Measurements from ENCODE around the gene SRGAP3. TPM values are rescaled to one million over a fixed set of nuclear protein-coding genes. Genes with fewer than 3 reads are reported as not detected.

SRGAP3 gene
- total RNA-seq, 2 experiments from 2014 or later, result 2.8 to 3.2 TPM

- no peak overlapping the region for H3K4me3 Mint-ChIP-seq
- H3K36me3 Mint-ChIP-seq, result no peaks in the 10 kb centered on the region
- no peaks in the 10 kb centered on the region for H3K9me3 Mint-ChIP-seq (ENCODE audit: low read depth)
- ATAC-seq (no peak), DNase-seq (no peak)
- H3K4me1 Mint-ChIP-seq, result no peaks in the 10 kb centered on the region
- no peak overlapping the region for H3K27ac Mint-ChIP-seq
- H3K27me3 Mint-ChIP-seq, result no peaks in the 10 kb centered on the region
- CTCF ChIA-PET, result interaction anchor here (1.3 kb wide), 1 partner anchor 42 kb away, joined by 3 read pairs; no protein-coding TSS in a partner anchor
These were observed 124.7 kb downstream of the SRGAP3 start for GRCh38 chr3:9124730-9125129.

- ATAC-seq (no peak), DNase-seq (no peak)
- no peak overlapping the region for H3K27ac Mint-ChIP-seq
- H3K9me3 Mint-ChIP-seq (ENCODE audit: low read depth), result no peaks in the 10 kb centered on the region
- H3K4me3 Mint-ChIP-seq, result no peak overlapping the region
- CTCF ChIA-PET, result interaction anchor here (1.3 kb wide), 1 partner anchor 42 kb away, joined by 3 read pairs; no protein-coding TSS in a partner anchor
- no peaks in the 10 kb centered on the region for H3K27me3 Mint-ChIP-seq
- no peaks in the 10 kb centered on the region for H3K36me3 Mint-ChIP-seq
- peaks cover 5% of the 10 kb centered on the region for H3K4me1 Mint-ChIP-seq
These were observed 125.6 kb downstream of the SRGAP3 start for GRCh38 chr3:9123840-9124239.

GRCh38 chr3:9122732-9123364 lies 126.6 kb downstream of the SRGAP3 start:
- H3K36me3 Mint-ChIP-seq, result no peaks in the 10 kb centered on the region
- no peaks in the 10 kb centered on the region for H3K27me3 Mint-ChIP-seq
- no peak for ATAC-seq
- H3K4me1 Mint-ChIP-seq, result peaks cover 5% of the 10 kb centered on the region
- H3K27ac Mint-ChIP-seq, result no peak overlapping the region
- no peak for DNase-seq
- H3K9me3 Mint-ChIP-seq (ENCODE audit: low read depth), result no peaks in the 10 kb centered on the region
- no peak overlapping the region for H3K4me3 Mint-ChIP-seq
- CTCF ChIA-PET, result no interaction called here

- DNase-seq (no peak), ATAC-seq (no peak)
- Mint-ChIP-seq H3K9me3 (ENCODE audit: low read depth) (no peaks in the 10 kb centered on the region), H3K27me3 (no peaks in the 10 kb centered on the region), H3K4me1 (peaks cover 5% of the 10 kb centered on the region), H3K36me3 (no peaks in the 10 kb centered on the region), H3K4me3 (no peak overlapping the region), H3K27ac (no peak overlapping the region)
- CTCF ChIA-PET, result no interaction called here
These were observed 128.0 kb downstream of the SRGAP3 start for GRCh38 chr3:9121366-9122001.

DNA sequence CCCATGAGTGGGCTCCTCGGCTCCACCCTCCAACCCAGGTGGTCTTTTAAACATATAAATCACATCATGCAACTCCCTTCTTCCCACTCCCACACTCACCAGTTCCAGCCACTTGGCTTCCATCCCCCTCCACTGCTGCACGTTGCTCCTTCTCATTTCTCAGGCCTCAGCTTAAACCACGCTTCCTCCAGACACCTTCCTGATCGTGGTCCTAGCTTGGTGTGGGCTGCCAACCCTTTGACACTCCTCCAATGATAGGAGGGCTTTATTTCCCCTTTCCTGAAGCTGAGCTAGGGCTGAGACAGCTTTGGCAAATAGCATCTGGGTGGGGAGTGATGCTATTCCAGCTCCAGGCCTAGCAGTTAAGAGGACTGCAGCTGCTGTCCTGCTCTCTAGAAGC lies 130.1 kb downstream of the SRGAP3 start:
- H3K9me3 Mint-ChIP-seq (ENCODE audit: low read depth), result no peaks in the 10 kb centered on the region
- peaks cover 5% of the 10 kb centered on the region for H3K27me3 Mint-ChIP-seq
- CTCF ChIA-PET, result no interaction called here
- peaks cover 5% of the 10 kb centered on the region for H3K4me1 Mint-ChIP-seq
- H3K27ac Mint-ChIP-seq, result no peak overlapping the region
- DNase-seq (no peak), ATAC-seq (no peak)
- H3K36me3 Mint-ChIP-seq, result no peaks in the 10 kb centered on the region
- no peak overlapping the region for H3K4me3 Mint-ChIP-seq

DNA sequence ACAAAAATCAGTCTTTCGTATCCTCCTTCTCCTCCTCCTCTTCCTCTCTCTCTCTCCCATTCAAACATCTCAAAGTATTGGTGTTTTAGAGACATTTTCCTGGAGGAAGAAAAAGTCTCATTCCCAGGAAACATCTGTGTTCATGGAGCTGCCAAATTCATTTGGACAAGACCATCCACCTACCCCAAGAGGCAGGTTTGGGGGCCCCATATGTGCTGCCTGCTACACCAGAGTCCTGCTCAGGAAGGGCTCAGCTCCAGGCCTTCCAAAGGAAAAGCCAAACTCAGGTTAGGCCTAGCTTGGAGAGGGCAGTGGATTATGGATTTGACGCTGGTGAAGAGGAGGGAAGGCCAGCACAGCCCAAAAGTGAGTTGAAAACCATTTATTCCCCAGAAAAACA lies 131.2 kb downstream of the SRGAP3 start:
- no peaks in the 10 kb centered on the region for H3K36me3 Mint-ChIP-seq
- DNase-seq (no peak), ATAC-seq (no peak)
- no peaks in the 10 kb centered on the region for H3K9me3 Mint-ChIP-seq (ENCODE audit: low read depth)
- H3K27ac Mint-ChIP-seq, result no peak overlapping the region
- CTCF ChIA-PET, result no interaction called here
- no peak overlapping the region for H3K4me3 Mint-ChIP-seq
- H3K27me3 Mint-ChIP-seq, result peaks cover 5% of the 10 kb centered on the region
- H3K4me1 Mint-ChIP-seq, result peaks cover 5% of the 10 kb centered on the region

GRCh38 chr3:9117220-9117619 lies 132.2 kb downstream of the SRGAP3 start:
- peaks cover 5% of the 10 kb centered on the region for H3K4me1 Mint-ChIP-seq
- no peak overlapping the region for H3K27ac Mint-ChIP-seq
- no peak overlapping the region for H3K4me3 Mint-ChIP-seq
- CTCF ChIA-PET, result interaction anchor here (1.1 kb wide), 1 partner anchor 185 kb away, joined by 3 read pairs; no protein-coding TSS in a partner anchor
- no peaks in the 10 kb centered on the region for H3K9me3 Mint-ChIP-seq (ENCODE audit: low read depth)
- H3K27me3 Mint-ChIP-seq, result peaks cover 5% of the 10 kb centered on the region
- DNase-seq (no peak), ATAC-seq (no peak)
- H3K36me3 Mint-ChIP-seq, result no peaks in the 10 kb centered on the region

DNA sequence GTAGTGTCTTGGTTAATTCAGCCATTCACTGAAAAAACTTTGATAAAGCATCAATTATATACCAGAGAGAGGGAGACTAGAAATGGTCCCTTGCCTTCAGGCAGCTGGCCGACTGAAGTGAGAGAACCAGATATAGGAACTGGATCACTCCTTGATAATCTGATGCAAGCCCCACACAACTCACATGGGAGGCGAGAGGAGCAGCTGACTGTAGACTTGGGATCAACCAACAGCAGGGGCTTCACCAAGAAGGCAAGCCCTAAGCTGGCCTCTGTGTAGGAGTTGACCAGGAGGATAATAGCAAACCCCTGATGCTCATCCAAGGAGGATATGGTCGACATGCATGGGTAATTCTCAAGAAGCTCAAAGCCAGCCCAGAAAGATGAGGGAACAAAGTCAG lies 133.1 kb downstream of the SRGAP3 start:
- CTCF ChIA-PET, result interaction anchor here (1.1 kb wide), 1 partner anchor 186 kb away, joined by 3 read pairs; no protein-coding TSS in a partner anchor

GRCh38 chr3:9115336-9115735 lies 134.1 kb downstream of the SRGAP3 start:
- no peak for ATAC-seq

More for the DNA sequence above, 133.1 kb downstream of the SRGAP3 start:
- no peak overlapping the region for H3K27ac Mint-ChIP-seq
- no peak overlapping the region for H3K4me3 Mint-ChIP-seq
- peaks cover 5% of the 10 kb centered on the region for H3K4me1 Mint-ChIP-seq
- DNase-seq (no peak), ATAC-seq (no peak)
- H3K36me3 Mint-ChIP-seq, result no peaks in the 10 kb centered on the region
- H3K27me3 Mint-ChIP-seq, result peaks cover 5% of the 10 kb centered on the region
- H3K9me3 Mint-ChIP-seq (ENCODE audit: low read depth), result no peaks in the 10 kb centered on the region

GRCh38 chr3:9113040-9113439 lies 136.4 kb downstream of the SRGAP3 start:
- H3K27me3 Mint-ChIP-seq, result peaks cover 5% of the 10 kb centered on the region
- CTCF ChIA-PET, result no interaction called here

More at GRCh38 chr3:9115336-9115735, 134.1 kb downstream of the SRGAP3 start:
- H3K4me3 Mint-ChIP-seq, result no peak overlapping the region
- peaks cover 5% of the 10 kb centered on the region for H3K4me1 Mint-ChIP-seq
- H3K27ac Mint-ChIP-seq, result no peak overlapping the region
- H3K36me3 Mint-ChIP-seq, result no peaks in the 10 kb centered on the region
- H3K27me3 Mint-ChIP-seq, result peaks cover 5% of the 10 kb centered on the region
- CTCF ChIA-PET, result no interaction called here
- H3K9me3 Mint-ChIP-seq (ENCODE audit: low read depth), result no peaks in the 10 kb centered on the region
- no peak for DNase-seq

GRCh38 chr3:9111866-9112265 lies 137.6 kb downstream of the SRGAP3 start:
- no peak for ATAC-seq
- CTCF ChIA-PET, result no interaction called here
- no peaks in the 10 kb centered on the region for H3K4me1 Mint-ChIP-seq
- no peak overlapping the region for H3K27ac Mint-ChIP-seq
- no peak overlapping the region for H3K4me3 Mint-ChIP-seq
- peaks cover 5% of the 10 kb centered on the region for H3K27me3 Mint-ChIP-seq
- no peaks in the 10 kb centered on the region for H3K9me3 Mint-ChIP-seq (ENCODE audit: low read depth)
- no peaks in the 10 kb centered on the region for H3K36me3 Mint-ChIP-seq
- DNase-seq, result no peak

More at GRCh38 chr3:9113040-9113439, 136.4 kb downstream of the SRGAP3 start:
- Mint-ChIP-seq H3K9me3 (ENCODE audit: low read depth) (no peaks in the 10 kb centered on the region), H3K27ac (no peak overlapping the region), H3K4me3 (no peak overlapping the region), H3K4me1 (no peaks in the 10 kb centered on the region), H3K36me3 (no peaks in the 10 kb centered on the region)
- DNase-seq (no peak), ATAC-seq (no peak)

DNA sequence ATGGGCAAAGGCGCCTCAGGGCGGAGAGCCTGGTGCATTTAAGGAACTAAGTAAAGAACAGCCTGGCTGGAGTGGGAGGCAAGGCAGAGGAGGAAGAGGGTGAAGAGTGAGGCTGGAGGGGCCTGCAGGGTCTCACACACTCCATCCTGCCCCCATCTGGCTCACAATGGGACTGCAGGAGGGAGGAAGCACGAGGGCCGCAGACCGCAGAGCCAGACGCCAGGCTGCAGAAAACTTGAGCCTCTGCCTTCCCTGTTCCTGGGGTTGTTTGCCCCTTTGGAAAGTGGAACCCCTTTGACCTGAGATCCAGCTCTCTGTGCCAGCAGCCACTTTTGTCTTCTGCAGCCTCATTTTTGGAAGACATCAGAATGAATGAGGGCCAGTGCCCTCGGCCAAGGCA lies 138.0 kb downstream of the SRGAP3 start:
- Mint-ChIP-seq H3K4me3 (no peak overlapping the region), H3K36me3 (no peaks in the 10 kb centered on the region), H3K4me1 (no peaks in the 10 kb centered on the region), H3K27ac (no peak overlapping the region), H3K27me3 (peaks cover 5% of the 10 kb centered on the region), H3K9me3 (ENCODE audit: low read depth) (no peaks in the 10 kb centered on the region)
- no peak for DNase-seq
- CTCF ChIA-PET, result no interaction called here
- no peak for ATAC-seq

DNA sequence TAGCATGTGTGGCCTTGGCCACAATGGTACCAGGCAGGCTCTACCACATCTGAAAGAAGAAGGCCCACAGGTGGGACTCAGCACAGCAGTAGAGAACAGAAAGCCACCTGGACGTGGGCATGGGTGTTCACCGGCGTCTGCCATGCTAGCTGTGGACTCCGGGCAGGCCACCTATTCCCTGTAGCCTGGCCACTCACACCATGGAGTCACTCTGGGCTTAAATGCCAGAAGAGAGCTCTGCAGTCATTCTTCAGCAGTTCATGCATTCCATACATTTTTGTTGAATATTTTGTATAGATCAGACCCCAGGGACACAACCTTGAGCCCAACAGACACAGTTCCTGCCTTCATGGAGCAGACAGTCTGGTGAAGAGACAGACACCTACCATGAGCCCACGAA lies 138.6 kb downstream of the SRGAP3 start:
- no peaks in the 10 kb centered on the region for H3K9me3 Mint-ChIP-seq (ENCODE audit: low read depth)
- DNase-seq, result no peak
- CTCF ChIA-PET, result no interaction called here
- no peaks in the 10 kb centered on the region for H3K36me3 Mint-ChIP-seq
- ATAC-seq, result no peak
- no peaks in the 10 kb centered on the region for H3K4me1 Mint-ChIP-seq
- no peak overlapping the region for H3K27ac Mint-ChIP-seq
- no peak overlapping the region for H3K4me3 Mint-ChIP-seq
- H3K27me3 Mint-ChIP-seq, result peaks cover 2% of the 10 kb centered on the region

DNA sequence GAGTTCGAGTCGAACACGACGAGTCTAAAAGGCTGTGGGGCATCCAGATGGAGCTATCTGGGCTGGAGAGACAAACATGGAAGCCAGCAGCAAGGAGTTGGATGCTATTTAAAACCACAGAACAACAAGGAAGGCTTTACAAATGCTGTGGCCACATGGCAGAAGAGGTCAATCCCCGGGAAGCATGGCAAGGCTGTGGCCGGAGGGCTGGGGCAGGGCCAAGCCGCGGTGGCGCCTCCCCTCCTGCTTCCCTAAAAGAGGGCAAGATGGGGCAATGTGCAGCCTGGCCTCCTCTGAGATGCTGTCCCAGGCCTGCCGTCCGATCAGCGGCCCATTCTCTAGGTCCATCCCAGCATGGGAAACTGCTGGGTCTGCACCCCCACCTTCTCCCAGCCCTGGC lies 139.1 kb downstream of the SRGAP3 start:
- Mint-ChIP-seq H3K27me3 (no peaks in the 10 kb centered on the region), H3K36me3 (no peaks in the 10 kb centered on the region), H3K27ac (no peak overlapping the region), H3K4me1 (no peaks in the 10 kb centered on the region), H3K4me3 (no peak overlapping the region), H3K9me3 (ENCODE audit: low read depth) (no peaks in the 10 kb centered on the region)
- CTCF ChIA-PET, result no interaction called here
- ATAC-seq, result no peak
- no peak for DNase-seq
